ENCODE results near the gene UBTD2. TPM values are rescaled to one million over a fixed set of nuclear protein-coding genes. Genes with fewer than 3 reads are reported as not detected.

Gene UBTD2
- total and polyA plus RNA-seq, 2 of the 4 experiments (the other 2 are of a cell fraction): 11.2 to 20.6 TPM

DNA sequence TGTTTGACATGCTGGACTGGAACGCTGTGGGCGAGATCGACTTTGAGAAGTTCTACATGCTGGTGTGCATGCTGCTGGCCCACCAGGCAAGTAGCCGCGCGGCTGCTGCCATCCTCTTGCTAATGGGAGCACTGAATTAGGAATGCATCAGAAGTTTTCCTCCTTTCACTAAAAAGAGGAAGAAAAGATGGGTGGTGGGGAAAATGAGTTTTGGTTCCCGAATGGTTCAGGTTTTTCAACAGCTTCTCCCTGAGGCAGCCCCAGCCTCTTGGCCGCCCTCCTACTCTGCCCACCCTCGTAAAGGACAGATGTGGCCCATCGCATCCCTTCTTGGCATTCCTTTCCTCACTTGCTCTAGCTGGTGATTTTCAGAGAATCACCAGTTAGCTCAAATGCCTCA lies 84.1 kb downstream of the UBTD2 start:
- no peak overlapping the region for H4K91ac ChIP-seq (ENCODE audit: insufficient read depth, low read depth, low read length)
- intact Hi-C loops (cut with micrococcal nuclease): no loop called here
- no peak for DNase-seq
- peaks cover 0 to 3% of the 10 kb centered on the region in 2 experiments; a peak in 1 of 4 replicates for H3K79me1 ChIP-seq (ENCODE audit: low read depth in 1 of 2, low read length in 2 of 2)
- no peak overlapping the region for H3K4me2 ChIP-seq (ENCODE audit: low read depth, low read length)
- no TSS peak for BruUV-seq (replicated peaks)
- no peak overlapping the region for H2AK5ac ChIP-seq (ENCODE audit: low read depth, low read length)
- no peak overlapping the region for H3K56ac ChIP-seq (ENCODE audit: extremely low read depth, insufficient read depth, low read length)
- H2AK9ac ChIP-seq (replicated peaks; ENCODE audit: low read depth, low read length, poor library complexity): no peak overlapping the region
- H3K23ac ChIP-seq (ENCODE audit: low read depth, low read length): no peak overlapping the region
- H2AFZ ChIP-seq (replicated peaks; ENCODE audit: low read length, poor library complexity): no peak overlapping the region
- no peak overlapping the region for H2BK5ac ChIP-seq (ENCODE audit: low read depth, low read length, poor library complexity, severe bottlenecking)
- POLR2A ChIA-PET (ENCODE audit: unreplicated experiment): no interaction called here
- no peak overlapping the region for H3K27ac ChIP-seq (ENCODE audit: insufficient read depth, low read length)
- H3K9me1 ChIP-seq (ENCODE audit: insufficient read depth, low read length): 0 out of 2 replicates have a peak, but pooled peaks cover 5% of the 10 kb centered on the region
- no peaks in the 10 kb centered on the region for H3K27me3 ChIP-seq (ENCODE audit: control insufficient read depth, insufficient read depth, low read length)
- dilution Hi-C loops (cut with HindIII; ENCODE audit: low sequenced_read_pairs, unreplicated experiment): no loop called here
- H4K8ac ChIP-seq (ENCODE audit: low read depth in 2 of 2, low read length in 2 of 2): no peak overlapping the region
- H3K4ac ChIP-seq (ENCODE audit: low read depth, low read length): no peak overlapping the region
- H3K4me1 ChIP-seq (ENCODE audit: control insufficient read depth, insufficient read depth, low read length): no peaks in the 10 kb centered on the region
- H4K5ac ChIP-seq (ENCODE audit: low read depth, low read length): no peak overlapping the region
- no peak overlapping the region for H3K4me3 ChIP-seq (ENCODE audit: insufficient read depth, low read depth, low read length)
- no peak overlapping the region for H3K18ac ChIP-seq (ENCODE audit: low read depth, low read length)
- TF ChIP-seq MXI1 (IDR thresholded peaks at IDR 0.05; ENCODE audit: borderline replicate concordance, low read depth, low read length): no peak
- TF ChIP-seq POLR2A (IDR thresholded peaks at IDR 0.05; ENCODE audit: low read depth, low read length): no peak
- TF ChIP-seq CEBPB (IDR thresholded peaks at IDR 0.05; ENCODE audit: low read depth, low read length): no peak
- no peak for TF ChIP-seq RFX5 (IDR thresholded peaks at IDR 0.05; ENCODE audit: low read depth, low read length)
- TF ChIP-seq SMC3 (IDR thresholded peaks at IDR 0.05; ENCODE audit: low read depth, low read length): no peak
- no peak for TF ChIP-seq MAZ (IDR thresholded peaks at IDR 0.05; ENCODE audit: borderline replicate concordance, low read depth, low read length)
- no peak for TF ChIP-seq FOS (IDR thresholded peaks at IDR 0.05; ENCODE audit: low read depth, low read length)
- TF ChIP-seq CHD1 (IDR thresholded peaks at IDR 0.05; ENCODE audit: low read depth, low read length): no peak
- no peak for TF ChIP-seq RAD21 (IDR thresholded peaks at IDR 0.05; ENCODE audit: low read length)
- TF ChIP-seq BHLHE40 (IDR thresholded peaks at IDR 0.05; ENCODE audit: low read depth, low read length): no peak
- TF ChIP-seq, protein P1, sequence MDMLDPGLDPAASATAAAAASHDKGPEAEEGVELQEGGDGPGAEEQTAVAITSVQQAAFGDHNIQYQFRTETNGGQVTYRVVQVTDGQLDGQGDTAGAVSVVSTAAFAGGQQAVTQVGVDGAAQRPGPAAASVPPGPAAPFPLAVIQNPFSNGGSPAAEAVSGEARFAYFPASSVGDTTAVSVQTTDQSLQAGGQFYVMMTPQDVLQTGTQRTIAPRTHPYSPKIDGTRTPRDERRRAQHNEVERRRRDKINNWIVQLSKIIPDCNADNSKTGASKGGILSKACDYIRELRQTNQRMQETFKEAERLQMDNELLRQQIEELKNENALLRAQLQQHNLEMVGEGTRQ (IDR thresholded peaks at IDR 0.05; ENCODE audit: low read depth, low read length): no peak
- TF ChIP-seq, protein P2, sequence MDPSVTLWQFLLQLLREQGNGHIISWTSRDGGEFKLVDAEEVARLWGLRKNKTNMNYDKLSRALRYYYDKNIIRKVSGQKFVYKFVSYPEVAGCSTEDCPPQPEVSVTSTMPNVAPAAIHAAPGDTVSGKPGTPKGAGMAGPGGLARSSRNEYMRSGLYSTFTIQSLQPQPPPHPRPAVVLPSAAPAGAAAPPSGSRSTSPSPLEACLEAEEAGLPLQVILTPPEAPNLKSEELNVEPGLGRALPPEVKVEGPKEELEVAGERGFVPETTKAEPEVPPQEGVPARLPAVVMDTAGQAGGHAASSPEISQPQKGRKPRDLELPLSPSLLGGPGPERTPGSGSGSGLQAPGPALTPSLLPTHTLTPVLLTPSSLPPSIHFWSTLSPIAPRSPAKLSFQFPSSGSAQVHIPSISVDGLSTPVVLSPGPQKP (IDR thresholded peaks at IDR 0.05; ENCODE audit: borderline replicate concordance, low read depth, low read length): no peak
- TF ChIP-seq RCOR1 (IDR thresholded peaks at IDR 0.05; ENCODE audit: insufficient replicate concordance, low read length): no peak
- TF ChIP-seq, protein P3, sequence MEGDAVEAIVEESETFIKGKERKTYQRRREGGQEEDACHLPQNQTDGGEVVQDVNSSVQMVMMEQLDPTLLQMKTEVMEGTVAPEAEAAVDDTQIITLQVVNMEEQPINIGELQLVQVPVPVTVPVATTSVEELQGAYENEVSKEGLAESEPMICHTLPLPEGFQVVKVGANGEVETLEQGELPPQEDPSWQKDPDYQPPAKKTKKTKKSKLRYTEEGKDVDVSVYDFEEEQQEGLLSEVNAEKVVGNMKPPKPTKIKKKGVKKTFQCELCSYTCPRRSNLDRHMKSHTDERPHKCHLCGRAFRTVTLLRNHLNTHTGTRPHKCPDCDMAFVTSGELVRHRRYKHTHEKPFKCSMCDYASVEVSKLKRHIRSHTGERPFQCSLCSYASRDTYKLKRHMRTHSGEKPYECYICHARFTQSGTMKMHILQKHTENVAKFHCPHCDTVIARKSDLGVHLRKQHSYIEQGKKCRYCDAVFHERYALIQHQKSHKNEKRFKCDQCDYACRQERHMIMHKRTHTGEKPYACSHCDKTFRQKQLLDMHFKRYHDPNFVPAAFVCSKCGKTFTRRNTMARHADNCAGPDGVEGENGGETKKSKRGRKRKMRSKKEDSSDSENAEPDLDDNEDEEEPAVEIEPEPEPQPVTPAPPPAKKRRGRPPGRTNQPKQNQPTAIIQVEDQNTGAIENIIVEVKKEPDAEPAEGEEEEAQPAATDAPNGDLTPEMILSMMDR (conservative IDR thresholded peaks at IDR 0.05; ENCODE audit: low read depth, low read length): no peak
- no peak for TF ChIP-seq NFE2L2 (IDR thresholded peaks at IDR 0.05; ENCODE audit: low read depth, low read length)
- no peak for TF ChIP-seq MAFK (IDR thresholded peaks at IDR 0.05; ENCODE audit: low read depth, low read length)
- CTCF ChIA-PET: interaction anchor here (2.7 kb wide), 1 partner anchor 11 kb away, joined by 7 read pairs; the partner anchor contains the start of gene STK10
- no peak overlapping the region for H3K14ac ChIP-seq (replicated peaks; ENCODE audit: low read depth, low read length)
- no CpG with 5 or more reads among the region's 10 CpGs for WGBS, 2 experiments (ENCODE audit: extremely low coverage in 2 of 2, insufficient read length in 1 of 2)
- H2BK120ac ChIP-seq (ENCODE audit: low read depth, low read length): no peak overlapping the region
- H2BK20ac ChIP-seq (ENCODE audit: low read depth, low read length): no peak overlapping the region
- no peak overlapping the region for H2BK15ac ChIP-seq (ENCODE audit: low read depth, low read length)
- H3K36me3 ChIP-seq (ENCODE audit: control insufficient read depth, insufficient read depth, low read length): no peaks in the 10 kb centered on the region
- in situ Hi-C loops (cut with MboI; ENCODE audit: low sequenced_read_pairs): loop anchor here (25.0 kb wide), 1 partner anchor 787 kb away; the partner anchor contains the start of gene FGF18
- H3K9ac ChIP-seq (ENCODE audit: low read depth, low read length): no peak overlapping the region
- H4K20me1 ChIP-seq (ENCODE audit: insufficient read depth, low read length): no peaks in the 10 kb centered on the region
- H3K9me3 ChIP-seq (ENCODE audit: control insufficient read depth, insufficient read depth, low read length): no peaks in the 10 kb centered on the region
- no peak for ATAC-seq (ENCODE audit: low read depth)
